OCI-LY7 (cell line): ENCODE results near the gene RAB6A.

Source experiments
- CTCF ChIP-seq: fragments of 200-600 bp; sonication (generic); conservative IDR thresholded peaks from 2 replicates; pipeline ENCODE4 v1.5.1; 2014; ENCODE audit warnings: mild to moderate bottlenecking, antibody characterized with exemption, low read length, moderate library complexity, mixed read lengths
- EZH2phosphoT487 ChIP-seq: fragments of 200-600 bp; sonication (generic); IDR thresholded peaks from 2 replicates; pipeline ENCODE4 v1.6.1; 2018; ENCODE audit warnings: low read depth, borderline replicate concordance, mild to moderate bottlenecking, mixed run types, antibody characterized with exemption, low read length, moderate library complexity, mixed read lengths

GRCh38 chr11:73760135-73760678, 667 bp downstream of the RAB6A start:
- TF ChIP-seq CTCF (no peak), EZH2phosphoT487 (no peak)
